Loucy (cell line): Measurements from ENCODE around the gene THRAP3.

Source experiments
- H2AFZ ChIP-seq: fragments of 200-600 bp; sonication (generic); 2 replicates; pipeline ENCODE4 v1.6.0; 2016; ENCODE audit warnings: antibody characterized with exemption, mild to moderate bottlenecking, low read length, moderate library complexity
- H3F3A ChIP-seq: fragments of 200-600 bp; 2 replicates; pipeline ENCODE4 v1.6.0; 2016; ENCODE audit warnings: antibody characterized with exemption, low read depth, mild to moderate bottlenecking
- H3K27me3 ChIP-seq: fragments of 200-600 bp; sonication (generic); 2 replicates; pipeline ENCODE4 v1.6.1; 2014; ENCODE audit warnings: low read length, mild to moderate bottlenecking; ENCODE audit not compliant: insufficient read depth, poor library complexity, severe bottlenecking
- H3K36me3 ChIP-seq: fragments of 200-600 bp; sonication (generic); 2 replicates; pipeline ENCODE4 v1.6.1; 2016; ENCODE audit warnings: low read length; ENCODE audit not compliant: insufficient read depth
- H3K4me1 ChIP-seq: fragments of 200-600 bp; sonication (generic); 2 replicates; pipeline ENCODE4 v1.5.1; 2014; ENCODE audit warnings: low read length, mild to moderate bottlenecking; ENCODE audit not compliant: insufficient read depth, poor library complexity, severe bottlenecking
- H3K4me2 ChIP-seq: fragments of 200-600 bp; sonication (generic); 2 replicates; pipeline ENCODE4 v1.6.0; 2014; ENCODE audit warnings: antibody characterized with exemption, low read length, low read depth, mild to moderate bottlenecking; ENCODE audit not compliant: poor library complexity, severe bottlenecking
- H3K4me3 ChIP-seq: fragments of 200-600 bp; sonication (generic); 2 replicates; pipeline ENCODE4 v1.5.1; 2014; ENCODE audit warnings: low read length, mild to moderate bottlenecking, mixed read lengths; ENCODE audit not compliant: poor library complexity, severe bottlenecking
- H3K79me2 ChIP-seq: fragments of 200-600 bp; sonication (generic); 2 replicates; pipeline ENCODE4 v1.6.1; 2014; ENCODE audit warnings: low read length; ENCODE audit not compliant: insufficient read depth
- H3K9ac ChIP-seq: fragments of 200-600 bp; sonication (generic); 2 replicates; pipeline ENCODE4 v1.6.0; 2014; ENCODE audit warnings: mild to moderate bottlenecking, low read depth, low read length, moderate library complexity; ENCODE audit not compliant: poor library complexity, severe bottlenecking
- H3K9me2 ChIP-seq: fragments of 200-600 bp; sonication (generic); replicated peaks from 2 replicates; pipeline ENCODE4 v1.6.1; 2016; ENCODE audit warnings: low read depth, low read length, mixed read lengths
- H3K9me3 ChIP-seq: fragments of 200-600 bp; sonication (generic); 2 replicates; pipeline ENCODE4 v1.6.1; 2014; ENCODE audit warnings: mild to moderate bottlenecking, antibody characterized with exemption, low read length, low read depth; ENCODE audit not compliant: insufficient read depth
- H4K20me1 ChIP-seq: fragments of 200-600 bp; sonication (generic); 2 replicates; pipeline ENCODE4 v1.6.0; 2014; ENCODE audit warnings: antibody characterized with exemption, low read length, mild to moderate bottlenecking; ENCODE audit not compliant: insufficient read depth, poor library complexity, severe bottlenecking
- EZH2phosphoT487 ChIP-seq: fragments of 200-600 bp; IDR thresholded peaks from 2 replicates; pipeline ENCODE4 v1.6.1; 2018; ENCODE audit warnings: antibody characterized with exemption, mild to moderate bottlenecking, moderate library complexity, borderline replicate concordance
- TF ChIP-seq, protein P1 (sequence below): fragments of 200-600 bp; sonication (generic); conservative IDR thresholded peaks from 2 replicates; pipeline ENCODE4 v1.5.1; 2014; ENCODE audit warnings: mild to moderate bottlenecking, antibody characterized with exemption, low read length

THRAP3 gene

GRCh38 chr1:36232212-36233095, 8.2 kb downstream of the THRAP3 start:
- peaks cover 17% of the 10 kb centered on the region for H3K4me1 ChIP-seq
- H2AFZ ChIP-seq, result no peak overlapping the region
- peaks cover 14% of the 10 kb centered on the region for H3K36me3 ChIP-seq
- H3K4me3 ChIP-seq, result no peak overlapping the region
- no peak for TF ChIP-seq EZH2phosphoT487
- TF ChIP-seq, protein P1, sequence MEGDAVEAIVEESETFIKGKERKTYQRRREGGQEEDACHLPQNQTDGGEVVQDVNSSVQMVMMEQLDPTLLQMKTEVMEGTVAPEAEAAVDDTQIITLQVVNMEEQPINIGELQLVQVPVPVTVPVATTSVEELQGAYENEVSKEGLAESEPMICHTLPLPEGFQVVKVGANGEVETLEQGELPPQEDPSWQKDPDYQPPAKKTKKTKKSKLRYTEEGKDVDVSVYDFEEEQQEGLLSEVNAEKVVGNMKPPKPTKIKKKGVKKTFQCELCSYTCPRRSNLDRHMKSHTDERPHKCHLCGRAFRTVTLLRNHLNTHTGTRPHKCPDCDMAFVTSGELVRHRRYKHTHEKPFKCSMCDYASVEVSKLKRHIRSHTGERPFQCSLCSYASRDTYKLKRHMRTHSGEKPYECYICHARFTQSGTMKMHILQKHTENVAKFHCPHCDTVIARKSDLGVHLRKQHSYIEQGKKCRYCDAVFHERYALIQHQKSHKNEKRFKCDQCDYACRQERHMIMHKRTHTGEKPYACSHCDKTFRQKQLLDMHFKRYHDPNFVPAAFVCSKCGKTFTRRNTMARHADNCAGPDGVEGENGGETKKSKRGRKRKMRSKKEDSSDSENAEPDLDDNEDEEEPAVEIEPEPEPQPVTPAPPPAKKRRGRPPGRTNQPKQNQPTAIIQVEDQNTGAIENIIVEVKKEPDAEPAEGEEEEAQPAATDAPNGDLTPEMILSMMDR, result no peak
- H3K9me3 ChIP-seq, result no peaks in the 10 kb centered on the region
- peaks cover 80% of the 10 kb centered on the region for H4K20me1 ChIP-seq
- no peaks in the 10 kb centered on the region for H3K9me2 ChIP-seq
- H3K9ac ChIP-seq, result no peak overlapping the region
- H3F3A ChIP-seq, result no peaks in the 10 kb centered on the region
- H3K79me2 ChIP-seq, result peaks cover 100% of the 10 kb centered on the region
- H3K27me3 ChIP-seq, result no peaks in the 10 kb centered on the region
- H3K4me2 ChIP-seq, result peak overlapping the region; percentile 25

DNA sequence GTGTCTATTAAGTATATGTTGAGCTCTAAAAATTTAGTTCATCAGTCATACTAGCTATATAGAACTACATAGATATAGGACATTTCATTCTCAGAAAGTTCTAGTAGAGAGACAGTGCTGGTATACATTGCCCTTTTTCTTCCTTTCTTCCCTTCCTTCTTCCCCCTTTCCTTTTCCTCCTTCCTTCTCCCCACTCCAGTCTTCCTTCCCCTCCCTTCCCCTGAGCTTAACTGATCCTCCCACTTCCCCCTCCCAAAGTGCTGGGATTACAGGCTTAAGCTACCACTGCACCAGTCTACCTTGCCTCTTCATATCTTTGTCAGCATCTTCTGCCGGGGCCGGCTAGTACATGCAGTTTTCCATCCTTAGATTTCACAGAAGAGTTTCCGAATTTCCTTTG, 12.1 kb downstream of the THRAP3 start:
- Histone ChIP-seq H3K9me2 (no peaks in the 10 kb centered on the region), H3K36me3 (peaks cover 20% of the 10 kb centered on the region; the same call in 1 of the 2 replicates), H3K4me1 (peaks cover 10% of the 10 kb centered on the region), H4K20me1 (peaks cover 85% of the 10 kb centered on the region), H3K27me3 (no peaks in the 10 kb centered on the region), H3K79me2 (peaks cover 98% of the 10 kb centered on the region), H3K4me3 (no peak overlapping the region), H2AFZ (no peak overlapping the region), H3K4me2 (no peak overlapping the region), H3K9me3 (no peaks in the 10 kb centered on the region), H3K9ac (no peak overlapping the region), H3F3A (no peaks in the 10 kb centered on the region)
- TF ChIP-seq, protein P1, result no peak

GRCh38 chr1:36238433-36238832, 14.2 kb downstream of the THRAP3 start:
- no peaks in the 10 kb centered on the region for H3K9me3 ChIP-seq
- TF ChIP-seq, protein P1, result no peak
- no peak for TF ChIP-seq EZH2phosphoT487
- H3K4me3 ChIP-seq, result no peak overlapping the region
- peaks cover 29% of the 10 kb centered on the region; the same call in 1 of the 2 replicates for H3K36me3 ChIP-seq
- H3F3A ChIP-seq, result no peaks in the 10 kb centered on the region
- peaks cover 5% of the 10 kb centered on the region for H3K4me1 ChIP-seq
- H3K79me2 ChIP-seq, result peaks cover 94% of the 10 kb centered on the region
- peaks cover 78% of the 10 kb centered on the region for H4K20me1 ChIP-seq
- H3K9me2 ChIP-seq, result no peaks in the 10 kb centered on the region
- no peak overlapping the region for H3K9ac ChIP-seq
- H3K27me3 ChIP-seq, result no peaks in the 10 kb centered on the region
- no peak overlapping the region for H3K4me2 ChIP-seq
- H2AFZ ChIP-seq, result no peak overlapping the region
